HepG2 (cell line): ENCODE measurements around the gene SMOC1. TPM values are rescaled to one million over a fixed set of nuclear protein-coding genes. Genes with fewer than 3 reads are reported as not detected.

Experiments used
- BRCA1 ChIP-seq: sonication (generic); formaldehyde crosslinking; IDR thresholded peaks from 2 replicates; pipeline ENCODE4 v1.4.0; 2020; ENCODE audit warnings: missing genetic modification reagents
- CEBPB ChIP-seq: IDR thresholded peaks from 2 replicates; pipeline ENCODE4 v1.6.1; 2011; ENCODE audit warnings: low read depth, low read length, improper control_type of control experiment, borderline replicate concordance
- CEBPG ChIP-seq: IDR thresholded peaks from 2 replicates; pipeline ENCODE4 v1.6.1; 2016
- ELF1 ChIP-seq: sonication (generic); formaldehyde crosslinking; IDR thresholded peaks from 2 replicates; pipeline ENCODE4 v1.4.0; 2020; ENCODE audit warnings: missing genetic modification reagents
- ERF ChIP-seq: IDR thresholded peaks from 2 replicates; pipeline ENCODE4 v1.6.1; 2018; ENCODE audit warnings: missing biosample characterization, missing genetic modification reagents
- ESRRA ChIP-seq: sonication (generic); formaldehyde crosslinking; IDR thresholded peaks from 2 replicates; pipeline ENCODE4 v1.5.1; 2020; ENCODE audit warnings: mild to moderate bottlenecking, low read depth, missing genetic modification reagents
- FOSL1 ChIP-seq: sonication (generic); formaldehyde crosslinking; IDR thresholded peaks from 2 replicates; pipeline ENCODE4 v1.9.0; 2021; ENCODE audit warnings: missing genetic modification reagents, borderline replicate concordance
- HDAC1 ChIP-seq: sonication (generic); formaldehyde crosslinking; IDR thresholded peaks from 2 replicates; pipeline ENCODE4 v1.5.1; 2020; ENCODE audit warnings: mild to moderate bottlenecking, missing genetic modification reagents
- MEF2D ChIP-seq: sonication (generic); formaldehyde crosslinking; IDR thresholded peaks from 2 replicates; pipeline ENCODE4 v1.5.1; 2020; ENCODE audit warnings: mild to moderate bottlenecking, missing genetic modification reagents
- MEIS2 ChIP-seq: sonication (generic); formaldehyde crosslinking; IDR thresholded peaks from 2 replicates; pipeline ENCODE4 v1.9.0; 2021; ENCODE audit warnings: mild to moderate bottlenecking, missing genetic modification reagents
- MTA1 ChIP-seq: sonication (generic); formaldehyde crosslinking; IDR thresholded peaks from 2 replicates; pipeline ENCODE4 v1.4.0; 2020; ENCODE audit warnings: missing genetic modification reagents, mild to moderate bottlenecking, borderline replicate concordance
- NFKBIZ ChIP-seq: IDR thresholded peaks from 2 replicates; pipeline ENCODE4 v1.6.1; 2018; ENCODE audit warnings: missing genetic modification reagents, missing compliant biosample characterization
- PPARG ChIP-seq: conservative IDR thresholded peaks from 2 replicates; pipeline ENCODE4 v1.6.1; 2016; ENCODE audit warnings: missing biosample characterization, missing genetic modification reagents
- SATB2 ChIP-seq: sonication (generic); formaldehyde crosslinking; IDR thresholded peaks from 2 replicates; pipeline ENCODE4 v1.5.0; 2020; ENCODE audit warnings: missing genetic modification reagents
- SRF ChIP-seq: IDR thresholded peaks from 2 replicates; pipeline ENCODE4 v1.6.1; 2011; ENCODE audit warnings: mild to moderate bottlenecking, low read depth, low read length, moderate library complexity
- ZBTB20 ChIP-seq: sonication (generic); formaldehyde crosslinking; IDR thresholded peaks from 2 replicates; pipeline ENCODE4 v1.8.1; 2023; ENCODE audit warnings: missing genetic modification reagents, low read depth, mild to moderate bottlenecking, borderline replicate concordance
- ZNF263 ChIP-seq: sonication (generic); formaldehyde crosslinking; IDR thresholded peaks from 2 replicates; pipeline ENCODE4 v1.4.0; 2020; ENCODE audit warnings: missing genetic modification reagents
- ZNF382 ChIP-seq: sonication (generic); formaldehyde crosslinking; IDR thresholded peaks from 2 replicates; pipeline ENCODE4 v1.5.0; 2020; ENCODE audit warnings: missing genetic modification reagents, mild to moderate bottlenecking, borderline replicate concordance
- ZNF782 ChIP-seq: sonication (generic); formaldehyde crosslinking; IDR thresholded peaks from 2 replicates; pipeline ENCODE4 v1.4.0; 2020; ENCODE audit warnings: missing genetic modification reagents, mild to moderate bottlenecking, borderline replicate concordance
- ZSCAN25 ChIP-seq: sonication (generic); formaldehyde crosslinking; IDR thresholded peaks from 2 replicates; pipeline ENCODE4 v1.8.0; 2022; ENCODE audit warnings: mild to moderate bottlenecking, missing genetic modification reagents
- polyA plus RNA-seq, 8 experiments: library from polyadenylated mRNA; depleted of rRNA in 3 of 8; stranded (reverse) in 7 of 8; unstranded in 1 of 8; fragments of >200 nt; fragmentation: Illumina TruSeq in 4 of 8; extraction: Trizol in 4 of 8; gene quantifications; 2 replicates each; pipeline versions ENCODE4 v1.2.1 to v1.2.3, GENCODE V29; 2011 to 2016; ENCODE audit warnings: low read depth in 4 of 8, missing spikeins in 1 of 8, mixed read lengths in 1 of 8; ENCODE audit not compliant: insufficient read depth in 1 of 8
- total RNA-seq, 5 experiments: library from RNA; depleted of rRNA; stranded (reverse); fragments of >200 nt; fragmentation: Illumina TruSeq; extraction: Trizol; gene quantifications; 2 replicates each; pipeline ENCODE4 v1.2.3, GENCODE V29; 2016; ENCODE audit warnings: low read depth in 1 of 5
- TF ChIP-seq, protein P1 (sequence below), 2 experiments: sonication (generic) in 1 of 2; formaldehyde crosslinking in 1 of 2; IDR thresholded peaks; 2 replicates each; pipeline versions ENCODE4 v1.4.0 to v1.6.1; 2018 to 2020; ENCODE audit warnings: missing genetic modification reagents in 2 of 2, borderline replicate concordance in 1 of 2, low read depth in 1 of 2, mild to moderate bottlenecking in 1 of 2, missing biosample characterization in 1 of 2
- TF ChIP-seq, protein P2 (sequence below): sonication (generic); formaldehyde crosslinking; IDR thresholded peaks from 2 replicates; pipeline ENCODE4 v1.4.0; 2020; ENCODE audit warnings: mild to moderate bottlenecking, missing genetic modification reagents
- TF ChIP-seq, protein P3 (sequence below): sonication (generic); formaldehyde crosslinking; conservative IDR thresholded peaks from 2 replicates; pipeline ENCODE4 v1.8.0; 2022; ENCODE audit warnings: mild to moderate bottlenecking, moderate library complexity, missing genetic modification reagents
- TF ChIP-seq, protein P4 (sequence below): sonication (generic); formaldehyde crosslinking; IDR thresholded peaks from 2 replicates; pipeline ENCODE4 v1.9.0; 2022; ENCODE audit warnings: low read depth, missing genetic modification reagents

The SMOC1 gene
- total and polyA plus RNA-seq, 2 of the 13 experiments (the other 11 are each of a cell fraction or from before 2014, with no cell fraction given), result 17.8 to 35.6 TPM

DNA sequence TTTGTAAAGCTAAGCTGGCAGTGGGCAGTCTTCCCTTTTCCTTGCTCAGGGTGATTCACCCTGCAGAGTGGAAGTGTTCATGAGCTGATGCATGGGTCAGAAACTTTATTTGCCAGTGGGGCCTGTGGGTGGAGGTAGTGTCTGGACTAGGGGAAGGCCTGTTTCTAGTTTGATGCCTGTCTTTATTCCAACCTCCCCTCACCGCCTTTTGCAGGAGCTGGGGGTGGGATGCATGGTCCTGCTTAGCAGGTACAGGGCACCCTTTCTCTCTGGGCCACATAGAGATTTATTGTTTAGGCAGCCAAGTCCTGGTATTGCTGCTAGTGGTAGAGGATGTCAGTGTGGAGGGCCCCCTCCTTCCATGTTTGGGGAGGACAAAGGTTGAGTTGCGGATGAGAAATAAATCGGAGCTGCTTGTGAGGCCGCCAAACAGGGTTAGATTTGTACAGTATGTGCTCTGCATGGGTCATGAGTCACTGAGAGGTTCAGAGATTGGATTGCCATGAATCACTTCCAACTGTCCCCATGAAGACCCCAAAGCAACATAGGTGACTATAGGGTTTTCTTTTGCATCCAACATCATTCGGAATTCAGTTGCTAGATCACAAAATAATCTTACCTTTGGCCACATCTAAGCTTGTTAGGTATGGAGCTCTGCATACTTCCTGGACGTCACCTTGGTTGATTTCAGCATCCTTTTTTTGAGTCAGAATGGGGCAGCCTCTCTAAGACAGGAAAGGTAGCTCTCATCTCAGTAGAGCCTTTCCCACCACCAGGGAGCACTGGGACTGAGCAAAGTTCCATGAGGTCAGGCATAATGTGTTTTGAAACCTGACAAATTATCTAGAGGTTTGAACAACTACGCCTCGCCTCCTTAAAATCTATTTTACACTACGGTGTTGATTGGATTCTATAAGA, 8.8 kb downstream of the SMOC1 start (continued):
- TF ChIP-seq, protein P1, sequence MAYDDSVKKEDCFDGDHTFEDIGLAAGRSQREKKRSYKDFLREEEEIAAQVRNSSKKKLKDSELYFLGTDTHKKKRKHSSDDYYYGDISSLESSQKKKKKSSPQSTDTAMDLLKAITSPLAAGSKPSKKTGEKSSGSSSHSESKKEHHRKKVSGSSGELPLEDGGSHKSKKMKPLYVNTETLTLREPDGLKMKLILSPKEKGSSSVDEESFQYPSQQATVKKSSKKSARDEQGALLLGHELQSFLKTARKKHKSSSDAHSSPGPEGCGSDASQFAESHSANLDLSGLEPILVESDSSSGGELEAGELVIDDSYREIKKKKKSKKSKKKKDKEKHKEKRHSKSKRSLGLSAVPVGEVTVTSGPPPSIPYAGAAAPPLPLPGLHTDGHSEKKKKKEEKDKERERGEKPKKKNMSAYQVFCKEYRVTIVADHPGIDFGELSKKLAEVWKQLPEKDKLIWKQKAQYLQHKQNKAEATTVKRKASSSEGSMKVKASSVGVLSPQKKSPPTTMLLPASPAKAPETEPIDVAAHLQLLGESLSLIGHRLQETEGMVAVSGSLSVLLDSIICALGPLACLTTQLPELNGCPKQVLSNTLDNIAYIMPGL (CRISPR knock-in tag; IDR thresholded peaks at IDR 0.05; ENCODE audit: borderline replicate concordance in 1 of 2, low read depth in 1 of 2), result peak; percentile 34 to 62; a peak in 1 of 4 replicates
- TF ChIP-seq HDAC1 (CRISPR knock-in tag), result peak; percentile 88
- peak; percentile 63 for TF ChIP-seq ZNF263 (CRISPR knock-in tag)
- TF ChIP-seq ZSCAN25 (CRISPR knock-in tag), result no peak
- peak; percentile 44; the same call in 1 of the 2 replicates for TF ChIP-seq ESRRA (CRISPR knock-in tag)
- TF ChIP-seq MEIS2 (CRISPR knock-in tag), result peak; percentile 63; the same call in 1 of the 2 replicates
- TF ChIP-seq ZBTB20 (CRISPR knock-in tag), result peak; percentile 35; the same call in 1 of the 2 replicates
- peak; percentile 28; the same call in 1 of the 2 replicates for TF ChIP-seq ELF1 (CRISPR knock-in tag)
- TF ChIP-seq PPARG (CRISPR knock-in tag), result peak; percentile 59; the same call in 1 of the 2 replicates
- TF ChIP-seq CEBPB, result 0 out of 2 replicates have a peak, but pooled peaks have one; percentile 41
- TF ChIP-seq ZNF382 (CRISPR knock-in tag), result no peak
- TF ChIP-seq, protein P2, sequence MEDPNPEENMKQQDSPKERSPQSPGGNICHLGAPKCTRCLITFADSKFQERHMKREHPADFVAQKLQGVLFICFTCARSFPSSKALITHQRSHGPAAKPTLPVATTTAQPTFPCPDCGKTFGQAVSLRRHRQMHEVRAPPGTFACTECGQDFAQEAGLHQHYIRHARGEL (CRISPR knock-in tag), result no peak
- TF ChIP-seq ZNF782 (CRISPR knock-in tag), result peak; percentile 80; the same call in 1 of the 2 replicates
- 0 out of 2 replicates have a peak, but pooled peaks have one; percentile 22 for TF ChIP-seq BRCA1 (CRISPR knock-in tag)
- TF ChIP-seq SATB2, result no peak
- TF ChIP-seq MEF2D (CRISPR knock-in tag), result peak; percentile 73
- TF ChIP-seq MTA1 (CRISPR knock-in tag), result peak; percentile 82
- peak; percentile 46; the same call in 1 of the 2 replicates for TF ChIP-seq ERF (CRISPR knock-in tag)
- peak; percentile 61 for TF ChIP-seq CEBPG (CRISPR knock-in tag)
- peak; percentile 65; the same call in 1 of the 2 replicates for TF ChIP-seq FOSL1 (CRISPR knock-in tag)
- TF ChIP-seq NFKBIZ (CRISPR knock-in tag), result 0 out of 2 replicates have a peak, but pooled peaks have one; percentile 37
- TF ChIP-seq, protein P3, sequence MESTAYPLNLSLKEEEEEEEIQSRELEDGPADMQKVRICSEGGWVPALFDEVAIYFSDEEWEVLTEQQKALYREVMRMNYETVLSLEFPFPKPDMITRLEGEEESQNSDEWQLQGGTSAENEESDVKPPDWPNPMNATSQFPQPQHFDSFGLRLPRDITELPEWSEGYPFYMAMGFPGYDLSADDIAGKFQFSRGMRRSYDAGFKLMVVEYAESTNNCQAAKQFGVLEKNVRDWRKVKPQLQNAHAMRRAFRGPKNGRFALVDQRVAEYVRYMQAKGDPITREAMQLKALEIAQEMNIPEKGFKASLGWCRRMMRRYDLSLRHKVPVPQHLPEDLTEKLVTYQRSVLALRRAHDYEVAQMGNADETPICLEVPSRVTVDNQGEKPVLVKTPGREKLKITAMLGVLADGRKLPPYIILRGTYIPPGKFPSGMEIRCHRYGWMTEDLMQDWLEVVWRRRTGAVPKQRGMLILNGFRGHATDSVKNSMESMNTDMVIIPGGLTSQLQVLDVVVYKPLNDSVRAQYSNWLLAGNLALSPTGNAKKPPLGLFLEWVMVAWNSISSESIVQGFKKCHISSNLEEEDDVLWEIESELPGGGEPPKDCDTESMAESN (CRISPR knock-in tag), result 0 out of 2 replicates have a peak, but pooled peaks have one; percentile 36
- TF ChIP-seq, protein P4, sequence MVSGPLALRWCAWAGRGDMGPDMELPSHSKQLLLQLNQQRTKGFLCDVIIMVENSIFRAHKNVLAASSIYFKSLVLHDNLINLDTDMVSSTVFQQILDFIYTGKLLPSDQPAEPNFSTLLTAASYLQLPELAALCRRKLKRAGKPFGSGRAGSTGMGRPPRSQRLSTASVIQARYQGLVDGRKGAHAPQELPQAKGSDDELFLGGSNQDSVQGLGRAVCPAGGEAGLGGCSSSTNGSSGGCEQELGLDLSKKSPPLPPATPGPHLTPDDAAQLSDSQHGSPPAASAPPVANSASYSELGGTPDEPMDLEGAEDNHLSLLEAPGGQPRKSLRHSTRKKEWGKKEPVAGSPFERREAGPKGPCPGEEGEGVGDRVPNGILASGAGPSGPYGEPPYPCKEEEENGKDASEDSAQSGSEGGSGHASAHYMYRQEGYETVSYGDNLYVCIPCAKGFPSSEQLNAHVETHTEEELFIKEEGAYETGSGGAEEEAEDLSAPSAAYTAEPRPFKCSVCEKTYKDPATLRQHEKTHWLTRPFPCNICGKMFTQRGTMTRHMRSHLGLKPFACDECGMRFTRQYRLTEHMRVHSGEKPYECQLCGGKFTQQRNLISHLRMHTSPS, result peak; percentile 61; the same call in 1 of the 2 replicates
- TF ChIP-seq SRF, result peak; percentile 80
